HG03135 (cell line): ENCODE data around the gene CCDC12.

Experiments used
- ATAC-seq: cut with Tn5 transposase; IDR thresholded peaks from one replicate; pipeline ENCODE4 v1.9.1; 2021; ENCODE audit warnings: mild to moderate bottlenecking, moderate library complexity; ENCODE audit not compliant: unreplicated experiment

Gene CCDC12

GRCh38 chr3:46997453-46998091 lies 21.0 kb upstream of the CCDC12 start:
- no peak for ATAC-seq

GRCh38 chr3:46996689-46997452 lies 20.3 kb upstream of the CCDC12 start:
- no peak for ATAC-seq

- ATAC-seq: no peak
Measured at GRCh38 chr3:46995901-46996562, 19.5 kb upstream of the CCDC12 start.

GRCh38 chr3:46994801-46995731 lies 18.5 kb upstream of the CCDC12 start:
- no peak for ATAC-seq

- ATAC-seq: no peak
Measured at GRCh38 chr3:46993986-46994385, 17.4 kb upstream of the CCDC12 start.

GRCh38 chr3:46993292-46993691 lies 16.7 kb upstream of the CCDC12 start:
- no peak for ATAC-seq

GRCh38 chr3:46992231-46992630 lies 15.7 kb upstream of the CCDC12 start:
- ATAC-seq: no peak

GRCh38 chr3:46991406-46992165 lies 15.0 kb upstream of the CCDC12 start:
- no peak for ATAC-seq

GRCh38 chr3:46990573-46991374 lies 14.2 kb upstream of the CCDC12 start:
- ATAC-seq: no peak

GRCh38 chr3:46989146-46989810 lies 12.7 kb upstream of the CCDC12 start:
- ATAC-seq: no peak

- no peak for ATAC-seq
Measured at GRCh38 chr3:46988616-46989015, 12.1 kb upstream of the CCDC12 start.

GRCh38 chr3:46987743-46988401 lies 11.3 kb upstream of the CCDC12 start:
- ATAC-seq: peak; percentile 68

GRCh38 chr3:46987319-46987742 lies 10.8 kb upstream of the CCDC12 start:
- ATAC-seq: no peak

GRCh38 chr3:46986782-46987310 lies 10.3 kb upstream of the CCDC12 start:
- ATAC-seq: no peak

- no peak for ATAC-seq
Measured at GRCh38 chr3:46986055-46986730, 9.6 kb upstream of the CCDC12 start.

- no peak for ATAC-seq
Measured at GRCh38 chr3:46985588-46985987, 9.0 kb upstream of the CCDC12 start.
